ENCODE results near the gene ERGIC3. TPM values are rescaled to one million over a fixed set of nuclear protein-coding genes. Genes with fewer than 3 reads are reported as not detected.

Gene ERGIC3
- total RNA-seq, 1 donor: 217 TPM

GRCh38 chr20:35563834-35564233 is 22.0 kb downstream of the ERGIC3 start:
- Histone ChIP-seq H3K9me3 (ENCODE audit: low read depth, low read length) (no peaks in the 10 kb centered on the region), H3K4me3 (ENCODE audit: low read length) (no peak overlapping the region), H3K4me1 (ENCODE audit: insufficient read depth, low read length) (no peaks in the 10 kb centered on the region), H3K27me3 (ENCODE audit: insufficient read depth, low read length) (no peaks in the 10 kb centered on the region)

- Histone ChIP-seq H3K9me3 (ENCODE audit: low read depth, low read length) (no peaks in the 10 kb centered on the region), H3K4me1 (ENCODE audit: insufficient read depth, low read length) (no peaks in the 10 kb centered on the region), H3K4me3 (ENCODE audit: low read length) (no peak overlapping the region), H3K27me3 (ENCODE audit: insufficient read depth, low read length) (no peaks in the 10 kb centered on the region)
Measured at GRCh38 chr20:35564905-35565304, 23.0 kb downstream of the ERGIC3 start.

GRCh38 chr20:35568645-35569044 is 26.8 kb downstream of the ERGIC3 start:
- no peak overlapping the region for H3K4me3 ChIP-seq (ENCODE audit: low read length)
- H3K27me3 ChIP-seq (ENCODE audit: insufficient read depth, low read length): no peaks in the 10 kb centered on the region
- H3K4me1 ChIP-seq (ENCODE audit: insufficient read depth, low read length): no peaks in the 10 kb centered on the region
- no peaks in the 10 kb centered on the region for H3K9me3 ChIP-seq (ENCODE audit: low read depth, low read length)

GRCh38 chr20:35571555-35571954 is 29.7 kb downstream of the ERGIC3 start:
- no peaks in the 10 kb centered on the region for H3K27me3 ChIP-seq (ENCODE audit: insufficient read depth, low read length)
- no peak overlapping the region for H3K4me3 ChIP-seq (ENCODE audit: low read length)
- no peaks in the 10 kb centered on the region for H3K9me3 ChIP-seq (ENCODE audit: low read depth, low read length)
- H3K4me1 ChIP-seq (ENCODE audit: insufficient read depth, low read length): no peaks in the 10 kb centered on the region

GRCh38 chr20:35572838-35573237 is 31.0 kb downstream of the ERGIC3 start:
- no peaks in the 10 kb centered on the region for H3K9me3 ChIP-seq (ENCODE audit: low read depth, low read length)
- no peak overlapping the region for H3K4me3 ChIP-seq (ENCODE audit: low read length)
- no peaks in the 10 kb centered on the region for H3K4me1 ChIP-seq (ENCODE audit: insufficient read depth, low read length)
- no peaks in the 10 kb centered on the region for H3K27me3 ChIP-seq (ENCODE audit: insufficient read depth, low read length)

GRCh38 chr20:35575958-35576357 is 34.1 kb downstream of the ERGIC3 start:
- Histone ChIP-seq H3K27me3 (ENCODE audit: insufficient read depth, low read length) (no peaks in the 10 kb centered on the region), H3K4me3 (ENCODE audit: low read length) (no peak overlapping the region), H3K4me1 (ENCODE audit: insufficient read depth, low read length) (no peaks in the 10 kb centered on the region), H3K9me3 (ENCODE audit: low read depth, low read length) (no peaks in the 10 kb centered on the region)

- Histone ChIP-seq H3K9me3 (ENCODE audit: low read depth, low read length) (no peaks in the 10 kb centered on the region), H3K4me1 (ENCODE audit: insufficient read depth, low read length) (no peaks in the 10 kb centered on the region), H3K27me3 (ENCODE audit: insufficient read depth, low read length) (no peaks in the 10 kb centered on the region), H3K4me3 (ENCODE audit: low read length) (no peak overlapping the region)
Measured at GRCh38 chr20:35576816-35577215, 34.9 kb downstream of the ERGIC3 start.

GRCh38 chr20:35578469-35578868 is 36.6 kb downstream of the ERGIC3 start:
- H3K27me3 ChIP-seq (ENCODE audit: insufficient read depth, low read length): no peaks in the 10 kb centered on the region
- no peaks in the 10 kb centered on the region for H3K4me1 ChIP-seq (ENCODE audit: insufficient read depth, low read length)
- no peaks in the 10 kb centered on the region for H3K9me3 ChIP-seq (ENCODE audit: low read depth, low read length)
- H3K4me3 ChIP-seq (ENCODE audit: low read length): no peak overlapping the region

- Histone ChIP-seq H3K27me3 (ENCODE audit: insufficient read depth, low read length) (no peaks in the 10 kb centered on the region), H3K4me3 (ENCODE audit: low read length) (no peak overlapping the region), H3K4me1 (ENCODE audit: insufficient read depth, low read length) (no peaks in the 10 kb centered on the region), H3K9me3 (ENCODE audit: low read depth, low read length) (no peaks in the 10 kb centered on the region)
Measured at GRCh38 chr20:35579196-35579595, 37.3 kb downstream of the ERGIC3 start.

GRCh38 chr20:35582131-35582530 is 40.3 kb downstream of the ERGIC3 start:
- no peaks in the 10 kb centered on the region for H3K27me3 ChIP-seq (ENCODE audit: insufficient read depth, low read length)
- H3K9me3 ChIP-seq (ENCODE audit: low read depth, low read length): no peaks in the 10 kb centered on the region
- no peak overlapping the region for H3K4me3 ChIP-seq (ENCODE audit: low read length)
- H3K4me1 ChIP-seq (ENCODE audit: insufficient read depth, low read length): no peaks in the 10 kb centered on the region

GRCh38 chr20:35582741-35583404 is 41.0 kb downstream of the ERGIC3 start:
- no peaks in the 10 kb centered on the region for H3K4me1 ChIP-seq (ENCODE audit: insufficient read depth, low read length)
- H3K27me3 ChIP-seq (ENCODE audit: insufficient read depth, low read length): no peaks in the 10 kb centered on the region
- H3K9me3 ChIP-seq (ENCODE audit: low read depth, low read length): no peaks in the 10 kb centered on the region
- H3K4me3 ChIP-seq (ENCODE audit: low read length): no peak overlapping the region

- no peak overlapping the region for H3K4me3 ChIP-seq (ENCODE audit: low read length)
- no peaks in the 10 kb centered on the region for H3K27me3 ChIP-seq (ENCODE audit: insufficient read depth, low read length)
- H3K9me3 ChIP-seq (ENCODE audit: low read depth, low read length): no peaks in the 10 kb centered on the region
- no peaks in the 10 kb centered on the region for H3K4me1 ChIP-seq (ENCODE audit: insufficient read depth, low read length)
Measured at GRCh38 chr20:35583636-35584560, 42.0 kb downstream of the ERGIC3 start.

- H3K4me3 ChIP-seq (ENCODE audit: low read length): no peak overlapping the region
- H3K4me1 ChIP-seq (ENCODE audit: insufficient read depth, low read length): no peaks in the 10 kb centered on the region
- H3K9me3 ChIP-seq (ENCODE audit: low read depth, low read length): no peaks in the 10 kb centered on the region
- H3K27me3 ChIP-seq (ENCODE audit: insufficient read depth, low read length): no peaks in the 10 kb centered on the region
Measured at GRCh38 chr20:35586751-35587425, 45.0 kb downstream of the ERGIC3 start.

- Histone ChIP-seq H3K4me3 (ENCODE audit: low read length) (no peak overlapping the region), H3K9me3 (ENCODE audit: low read depth, low read length) (no peaks in the 10 kb centered on the region), H3K27me3 (ENCODE audit: insufficient read depth, low read length) (no peaks in the 10 kb centered on the region), H3K4me1 (ENCODE audit: insufficient read depth, low read length) (no peaks in the 10 kb centered on the region)
Measured at GRCh38 chr20:35587436-35587835, 45.6 kb downstream of the ERGIC3 start.

- no peaks in the 10 kb centered on the region for H3K4me1 ChIP-seq (ENCODE audit: insufficient read depth, low read length)
- no peaks in the 10 kb centered on the region for H3K9me3 ChIP-seq (ENCODE audit: low read depth, low read length)
- H3K4me3 ChIP-seq (ENCODE audit: low read length): no peak overlapping the region
- no peaks in the 10 kb centered on the region for H3K27me3 ChIP-seq (ENCODE audit: insufficient read depth, low read length)
Measured at GRCh38 chr20:35588397-35588796, 46.5 kb downstream of the ERGIC3 start.
